NCI-H2081 (cell line): Measurements from ENCODE around the gene GLCCI1.

Experiments
- DNase-seq, 2 experiments: peaks; one replicate each; lab custom pipeline; 2025; lab: John Stamatoyannopoulos, UW

Gene GLCCI1

DNA sequence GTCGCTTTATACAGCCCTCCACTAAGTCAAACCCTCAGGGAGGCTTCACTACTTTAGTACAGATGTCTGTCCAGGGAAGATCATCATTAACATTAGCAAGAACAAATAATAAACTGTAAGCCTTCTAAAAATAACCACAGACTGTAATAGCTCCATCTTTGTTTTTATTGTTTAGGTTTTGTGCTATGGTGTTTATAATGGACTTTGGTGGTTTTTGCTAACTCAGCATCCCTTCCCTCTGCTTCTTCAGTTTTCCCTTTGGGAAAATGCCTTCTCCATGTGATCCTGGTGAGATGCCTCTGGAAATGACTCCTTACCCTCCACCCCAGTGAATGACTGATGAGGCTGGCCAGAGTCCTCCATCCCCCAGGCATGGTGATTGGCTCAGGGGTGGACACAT lies 162.1 kb downstream of the GLCCI1 start:
- DNase-seq, result no peak

GRCh38 chr7:8131694-8132605 lies 163.4 kb downstream of the GLCCI1 start:
- DNase-seq, result no peak

- no peak for DNase-seq
These were observed 164.7 kb downstream of the GLCCI1 start for GRCh38 chr7:8133188-8133848.

DNA sequence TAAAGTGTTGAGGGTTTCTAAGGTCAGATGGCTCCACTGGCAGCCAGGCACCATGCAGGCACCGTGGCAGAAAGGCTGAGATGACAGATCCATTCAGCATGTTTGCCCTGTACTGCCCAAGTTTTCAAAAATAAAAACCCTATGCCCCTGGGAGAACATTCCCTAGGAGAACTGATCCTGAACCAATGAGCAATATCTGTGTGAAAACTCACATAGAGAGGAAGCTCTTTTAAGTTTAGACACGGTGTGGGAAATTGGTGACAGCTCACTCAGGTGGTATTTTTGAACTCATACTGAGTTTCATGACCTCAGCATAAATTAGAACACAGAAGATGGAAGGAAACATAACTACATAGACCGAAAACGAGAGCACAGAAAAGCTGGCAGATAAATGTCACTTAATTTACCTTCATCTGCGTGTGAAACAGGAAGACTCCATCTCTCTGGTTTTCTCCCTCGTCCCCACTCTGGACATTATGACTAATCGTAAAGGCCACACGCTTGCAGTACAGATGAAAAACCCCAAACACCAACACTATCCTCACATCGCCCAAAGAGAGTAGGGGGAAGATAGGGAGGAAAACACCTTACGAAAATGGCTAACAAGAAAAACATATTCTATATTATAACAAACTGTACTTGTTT lies 165.6 kb downstream of the GLCCI1 start:
- no peak for DNase-seq

DNA sequence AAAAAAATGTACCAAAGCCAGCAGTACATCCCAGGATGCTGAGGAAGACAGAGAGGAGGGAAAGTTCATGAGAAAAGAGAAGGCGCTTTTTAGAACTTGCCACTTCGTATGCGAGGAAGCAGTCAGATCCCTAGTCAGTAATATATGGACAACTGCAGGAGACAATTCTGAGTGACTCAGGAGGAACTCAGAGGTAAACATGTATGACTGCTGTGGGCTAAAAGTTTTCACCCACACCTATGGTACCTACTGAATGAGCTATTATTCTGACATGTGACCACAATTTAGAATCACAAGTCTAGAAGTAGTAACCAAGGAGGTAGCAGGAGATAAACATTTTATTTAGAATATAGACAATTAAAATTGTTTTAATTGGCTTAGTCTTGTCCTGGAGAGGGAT lies 166.8 kb downstream of the GLCCI1 start:
- DNase-seq, result no peak

- no peak for DNase-seq
These were observed 167.6 kb downstream of the GLCCI1 start for GRCh38 chr7:8136051-8136730.
